ENCODE results near the gene TP73. TPM values are rescaled to one million over a fixed set of nuclear protein-coding genes. Genes with fewer than 3 reads are reported as not detected.
A peak's percentile ranks its signal among the peaks of the same experiment; 100 is the strongest.

TP73 gene
- total RNA-seq, 1 donor from 2014 or later, result 0.05 TPM

DNA sequence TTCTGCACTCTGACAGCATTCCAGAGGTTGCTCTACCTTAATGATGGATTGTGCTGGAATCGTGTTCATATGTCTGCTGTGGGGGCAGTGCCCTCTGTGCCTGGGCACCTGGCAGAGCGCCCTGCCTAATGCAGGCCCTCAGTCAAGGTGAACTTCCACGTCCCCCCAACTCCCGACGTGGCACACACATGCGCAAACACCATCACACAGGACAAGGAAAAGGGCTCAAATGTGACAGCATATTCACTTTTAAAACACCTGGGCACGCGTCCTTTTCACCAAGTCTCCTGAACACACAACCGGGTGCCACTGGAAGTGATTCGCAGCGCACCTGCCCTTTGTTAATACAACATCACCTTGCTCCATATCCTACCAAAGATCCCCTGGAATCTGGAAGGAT, 15.8 kb upstream of the TP73 start:
- TF ChIP-seq, protein P1, sequence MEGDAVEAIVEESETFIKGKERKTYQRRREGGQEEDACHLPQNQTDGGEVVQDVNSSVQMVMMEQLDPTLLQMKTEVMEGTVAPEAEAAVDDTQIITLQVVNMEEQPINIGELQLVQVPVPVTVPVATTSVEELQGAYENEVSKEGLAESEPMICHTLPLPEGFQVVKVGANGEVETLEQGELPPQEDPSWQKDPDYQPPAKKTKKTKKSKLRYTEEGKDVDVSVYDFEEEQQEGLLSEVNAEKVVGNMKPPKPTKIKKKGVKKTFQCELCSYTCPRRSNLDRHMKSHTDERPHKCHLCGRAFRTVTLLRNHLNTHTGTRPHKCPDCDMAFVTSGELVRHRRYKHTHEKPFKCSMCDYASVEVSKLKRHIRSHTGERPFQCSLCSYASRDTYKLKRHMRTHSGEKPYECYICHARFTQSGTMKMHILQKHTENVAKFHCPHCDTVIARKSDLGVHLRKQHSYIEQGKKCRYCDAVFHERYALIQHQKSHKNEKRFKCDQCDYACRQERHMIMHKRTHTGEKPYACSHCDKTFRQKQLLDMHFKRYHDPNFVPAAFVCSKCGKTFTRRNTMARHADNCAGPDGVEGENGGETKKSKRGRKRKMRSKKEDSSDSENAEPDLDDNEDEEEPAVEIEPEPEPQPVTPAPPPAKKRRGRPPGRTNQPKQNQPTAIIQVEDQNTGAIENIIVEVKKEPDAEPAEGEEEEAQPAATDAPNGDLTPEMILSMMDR (IDR thresholded peaks at IDR 0.05), result no peak
- peak; percentile 72 for DNase-seq (ENCODE audit: low spot score)
- H3K9me3 Mint-ChIP-seq (ENCODE audit: low read depth), result no peaks in the 10 kb centered on the region
- H3K27ac Mint-ChIP-seq (ENCODE audit: unreplicated experiment), result no peak overlapping the region
- no peak overlapping the region for H3K4me3 Mint-ChIP-seq (ENCODE audit: unreplicated experiment)
- no peaks in the 10 kb centered on the region for H3K27me3 Mint-ChIP-seq (ENCODE audit: low read depth)
- H3K36me3 Mint-ChIP-seq (ENCODE audit: low read depth), result peaks cover 29% of the 10 kb centered on the region
- H3K4me1 Mint-ChIP-seq (ENCODE audit: low read depth), result no peaks in the 10 kb centered on the region

DNA sequence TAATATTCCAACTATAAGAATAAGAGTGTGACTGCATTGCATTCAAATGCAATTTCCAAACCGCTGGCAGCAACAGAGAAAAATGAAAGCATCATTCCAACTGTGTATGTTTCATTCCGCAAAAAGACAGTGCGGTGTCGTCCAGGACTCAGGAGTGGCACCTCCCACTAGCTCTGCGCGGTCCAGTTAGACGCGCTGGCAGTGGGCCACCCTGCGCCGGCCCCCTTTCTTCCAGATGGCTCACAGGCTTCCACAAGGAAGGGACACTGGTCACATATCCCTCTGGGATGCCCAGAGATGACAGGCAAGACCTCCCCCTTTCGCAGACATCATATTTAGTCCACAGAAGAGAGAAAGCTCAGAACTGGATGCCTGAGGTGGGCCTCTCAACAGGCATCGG, 14.3 kb upstream of the TP73 start:
- Mint-ChIP-seq H3K27ac (ENCODE audit: unreplicated experiment) (no peak overlapping the region), H3K4me1 (ENCODE audit: low read depth) (no peaks in the 10 kb centered on the region), H3K4me3 (ENCODE audit: unreplicated experiment) (no peak overlapping the region), H3K27me3 (ENCODE audit: low read depth) (no peaks in the 10 kb centered on the region), H3K36me3 (ENCODE audit: low read depth) (peaks cover 30% of the 10 kb centered on the region), H3K9me3 (ENCODE audit: low read depth) (no peaks in the 10 kb centered on the region)
- DNase-seq (ENCODE audit: low spot score), result peak; percentile 53
- TF ChIP-seq, protein P1 (IDR thresholded peaks at IDR 0.05), result no peak

DNA sequence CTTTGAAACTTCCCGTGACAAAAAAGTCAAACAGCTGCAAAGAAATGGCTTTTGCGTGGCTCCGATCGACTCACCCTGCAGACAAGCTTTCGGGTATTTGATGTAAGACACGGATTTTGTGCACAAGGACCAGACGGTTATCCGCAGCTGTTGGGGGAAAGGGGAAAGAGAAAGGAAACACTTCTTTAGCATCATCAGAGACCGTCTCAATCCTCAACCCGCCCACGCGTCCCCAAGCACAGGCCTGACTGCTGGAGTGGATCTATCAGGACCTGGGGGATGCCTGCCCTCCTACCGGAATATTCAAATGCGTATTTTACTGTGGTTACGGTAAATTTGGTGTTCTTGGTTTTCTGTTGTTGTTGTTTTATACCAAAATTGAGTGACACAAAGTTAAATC, 13.6 kb upstream of the TP73 start:
- H3K4me1 Mint-ChIP-seq (ENCODE audit: low read depth), result no peaks in the 10 kb centered on the region
- no peaks in the 10 kb centered on the region for H3K9me3 Mint-ChIP-seq (ENCODE audit: low read depth)
- peak; percentile 44 for DNase-seq (ENCODE audit: low spot score)
- peaks cover 28% of the 10 kb centered on the region for H3K36me3 Mint-ChIP-seq (ENCODE audit: low read depth)
- no peak overlapping the region for H3K27ac Mint-ChIP-seq (ENCODE audit: unreplicated experiment)
- H3K27me3 Mint-ChIP-seq (ENCODE audit: low read depth), result no peaks in the 10 kb centered on the region
- TF ChIP-seq, protein P1 (IDR thresholded peaks at IDR 0.05), result no peak
- no peak overlapping the region for H3K4me3 Mint-ChIP-seq (ENCODE audit: unreplicated experiment)

DNA sequence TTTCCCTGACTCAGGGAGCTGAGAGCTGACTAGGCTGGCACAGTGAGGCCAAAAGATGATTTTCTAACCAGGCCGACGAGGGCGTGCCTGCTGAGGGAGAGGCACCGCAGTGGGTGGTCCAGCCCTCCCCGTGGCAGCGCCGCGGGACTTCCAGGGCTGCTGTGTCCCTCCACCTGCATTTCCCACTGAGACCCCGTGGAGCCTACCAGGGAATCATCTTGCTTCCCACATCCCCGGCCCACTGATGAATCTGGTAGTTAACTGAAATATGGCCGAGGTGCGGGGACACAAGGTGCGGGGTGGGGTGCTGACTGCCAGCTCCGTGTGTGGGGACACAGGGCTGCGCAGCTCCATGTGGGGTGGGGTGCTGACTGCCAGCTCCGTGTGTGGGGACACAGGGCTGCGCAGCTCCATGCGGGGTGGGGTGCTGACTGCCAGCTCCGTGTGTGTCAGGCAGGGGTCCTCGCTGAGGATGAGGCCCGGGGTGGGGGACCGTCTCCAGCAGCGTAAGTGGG, 12.9 kb upstream of the TP73 start:
- no peak overlapping the region for H3K27ac Mint-ChIP-seq (ENCODE audit: unreplicated experiment)
- DNase-seq (ENCODE audit: low spot score), result peak; percentile 88
- TF ChIP-seq, protein P1 (IDR thresholded peaks at IDR 0.05), result no peak
- no peaks in the 10 kb centered on the region for H3K4me1 Mint-ChIP-seq (ENCODE audit: low read depth)
- no peak overlapping the region for H3K4me3 Mint-ChIP-seq (ENCODE audit: unreplicated experiment)
- H3K36me3 Mint-ChIP-seq (ENCODE audit: low read depth), result peaks cover 29% of the 10 kb centered on the region
- H3K27me3 Mint-ChIP-seq (ENCODE audit: low read depth), result no peaks in the 10 kb centered on the region
- no peaks in the 10 kb centered on the region for H3K9me3 Mint-ChIP-seq (ENCODE audit: low read depth)

DNA sequence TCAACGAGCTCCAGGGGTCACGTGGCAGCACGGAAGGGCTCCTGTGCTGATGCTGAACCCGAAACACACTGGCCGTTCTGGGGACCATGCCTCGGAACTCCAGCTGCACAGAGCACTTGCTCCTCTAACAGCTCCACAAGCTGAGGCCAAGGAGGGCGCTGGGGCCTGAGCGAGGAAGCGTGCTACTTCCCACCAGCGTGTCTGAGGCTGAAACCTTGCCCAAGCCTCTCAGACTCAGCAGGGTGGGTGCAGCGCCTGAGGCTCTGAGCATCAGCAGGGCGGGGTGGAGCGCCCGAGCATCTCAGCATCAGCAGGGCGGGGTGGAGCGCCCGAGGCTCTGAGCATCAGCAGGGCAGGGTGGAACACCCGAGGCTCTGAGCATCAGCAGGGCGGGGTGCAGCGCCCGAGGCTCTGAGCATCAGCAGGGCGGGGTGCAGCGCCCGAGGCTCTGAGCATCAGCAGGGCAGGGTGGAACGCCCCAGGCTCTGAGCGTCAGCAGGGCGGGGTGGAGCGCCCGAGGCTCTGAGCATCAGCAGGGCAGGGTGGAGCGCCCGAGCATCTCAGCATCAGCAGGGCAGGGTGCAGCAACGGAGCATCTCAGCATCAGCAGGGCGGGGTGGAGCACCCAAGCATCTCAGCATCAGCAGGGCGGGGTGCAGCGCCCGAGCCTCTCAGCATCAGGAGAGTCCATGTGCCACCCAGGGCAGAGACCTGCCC, 12.0 kb upstream of the TP73 start:
- Mint-ChIP-seq H3K4me3 (ENCODE audit: unreplicated experiment) (no peak overlapping the region), H3K27ac (ENCODE audit: unreplicated experiment) (no peak overlapping the region), H3K9me3 (ENCODE audit: low read depth) (no peaks in the 10 kb centered on the region), H3K4me1 (ENCODE audit: low read depth) (no peaks in the 10 kb centered on the region), H3K36me3 (ENCODE audit: low read depth) (peaks cover 27% of the 10 kb centered on the region), H3K27me3 (ENCODE audit: low read depth) (no peaks in the 10 kb centered on the region)
- peak; percentile 79 for DNase-seq (ENCODE audit: low spot score)
- TF ChIP-seq, protein P1 (IDR thresholded peaks at IDR 0.05), result no peak
